Kidney capillary endothelial cell (primary cell): ENCODE data around the gene CPN2.

ENCODE experiments used
- DNase-seq: peaks from one replicate; pipeline ENCODE4 v3.0.0-alpha.2; 2018; ENCODE audit warnings: low spot score

Gene CPN2

DNA sequence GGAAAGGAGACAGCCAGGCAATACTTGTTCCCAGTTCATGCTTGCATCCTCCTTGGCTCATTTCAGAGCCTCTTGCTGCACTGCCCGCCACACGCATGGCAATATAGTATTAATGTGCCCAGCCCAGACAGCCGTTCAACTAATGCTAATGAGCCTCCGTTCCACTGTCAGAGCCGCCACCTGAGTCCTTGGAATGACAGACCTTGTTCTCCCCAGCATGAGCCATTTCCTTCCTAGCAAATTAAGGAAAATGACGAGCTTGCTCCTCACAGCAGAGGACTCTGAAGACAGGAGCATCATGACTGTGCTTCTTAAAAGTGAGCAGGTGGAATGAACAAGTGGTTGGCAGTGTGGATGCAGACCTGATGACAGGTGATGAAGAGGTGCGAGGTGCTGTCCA, 29.2 kb upstream of the CPN2 start:
- DNase-seq: peak; percentile 50

DNA sequence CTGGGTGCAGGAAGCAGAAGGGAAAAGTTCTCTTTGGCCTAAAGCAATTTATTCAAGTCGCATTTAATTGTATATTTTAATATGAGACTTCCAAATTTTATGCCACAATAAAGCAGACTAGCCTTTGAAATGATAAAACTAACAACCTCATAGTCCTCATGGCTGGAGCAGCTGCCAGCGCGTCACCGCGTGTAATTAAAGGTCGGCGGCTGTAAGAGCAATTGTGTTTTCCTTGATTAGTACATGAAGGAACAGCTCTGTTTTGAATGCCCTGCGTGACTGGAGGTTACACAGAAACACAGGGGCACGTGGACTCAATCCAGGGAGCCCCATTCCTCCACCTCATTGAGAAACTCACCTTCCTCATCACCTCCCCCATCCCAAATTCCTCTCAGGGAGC, 28.5 kb upstream of the CPN2 start:
- DNase-seq: no peak

DNA sequence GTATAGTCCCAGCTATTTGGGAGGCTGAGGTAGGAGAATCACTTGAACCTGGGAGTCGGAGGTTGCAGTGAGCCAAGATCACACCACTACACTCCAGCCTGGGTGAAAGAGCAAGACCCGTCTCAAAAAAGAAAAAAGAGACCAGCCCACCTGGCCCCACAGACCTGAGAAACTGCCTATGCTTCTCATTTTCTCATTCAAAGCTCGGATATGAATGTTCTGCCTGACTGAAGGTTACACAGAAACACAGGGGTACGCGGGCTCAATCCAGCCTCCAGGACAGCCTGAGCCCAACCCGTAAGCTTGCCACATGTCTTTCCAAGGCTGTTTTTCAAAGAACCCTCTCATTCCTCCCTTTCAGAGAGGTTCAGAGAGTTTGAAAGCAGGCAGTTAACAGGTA, 28.1 kb upstream of the CPN2 start:
- DNase-seq: no peak

DNA sequence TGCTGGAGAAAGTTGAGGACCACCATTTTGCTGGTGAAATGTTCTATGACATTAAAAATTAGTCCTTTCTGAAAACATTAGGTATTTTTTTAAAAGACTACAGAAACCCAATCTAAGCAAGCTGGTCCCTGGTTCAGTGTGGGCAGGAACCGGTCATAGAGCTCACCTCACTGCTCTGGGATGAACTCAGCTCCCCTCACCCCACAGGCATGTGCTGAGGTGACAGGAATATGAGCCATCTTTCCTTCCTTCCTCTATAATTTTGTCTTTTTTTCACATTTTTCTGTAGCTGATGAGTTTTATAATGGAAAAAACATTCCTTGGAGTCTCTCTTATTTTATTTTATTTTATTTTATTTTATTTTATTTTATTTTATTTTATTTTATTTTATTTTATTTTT, 26.6 kb upstream of the CPN2 start:
- no peak for DNase-seq

DNA sequence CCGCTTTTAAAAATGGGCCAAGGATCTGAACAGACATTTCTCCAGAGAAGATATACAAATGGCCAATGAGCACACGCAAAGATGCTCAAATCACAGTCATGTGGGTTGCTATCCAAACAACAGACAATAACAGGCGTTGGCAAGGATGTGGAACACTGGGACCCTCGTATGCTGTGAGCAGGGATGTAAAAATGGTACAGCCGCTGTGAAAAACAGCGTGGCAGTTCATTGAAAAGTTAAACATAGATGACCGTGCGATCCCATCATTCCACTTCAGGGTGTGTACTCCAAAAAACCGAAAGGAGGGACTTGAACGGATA, 25.1 kb upstream of the CPN2 start:
- no peak for DNase-seq

- peak; percentile 76 for DNase-seq
Observed at GRCh38 chr3:194375473-194376240, 24.5 kb upstream of the CPN2 start.

DNA sequence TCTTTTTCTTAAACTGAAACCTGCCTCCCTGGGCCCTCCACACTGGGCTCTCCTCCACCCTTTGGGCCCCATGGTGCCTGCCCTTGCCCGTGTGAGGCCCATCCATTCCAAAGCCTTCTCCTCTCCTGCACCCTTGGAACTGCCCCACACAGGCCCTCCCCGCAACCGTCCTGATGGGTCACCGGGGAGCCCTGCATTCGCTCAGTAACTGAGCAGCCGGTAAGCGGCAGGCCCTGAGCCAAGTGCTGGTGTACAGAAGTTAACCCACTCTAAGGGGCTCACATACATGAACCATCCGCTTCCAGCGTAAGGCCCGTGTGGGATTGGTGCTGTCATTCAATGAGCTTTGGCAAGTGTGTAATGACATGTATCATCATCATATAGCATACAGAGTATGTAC, 23.8 kb upstream of the CPN2 start:
- no peak for DNase-seq

DNA sequence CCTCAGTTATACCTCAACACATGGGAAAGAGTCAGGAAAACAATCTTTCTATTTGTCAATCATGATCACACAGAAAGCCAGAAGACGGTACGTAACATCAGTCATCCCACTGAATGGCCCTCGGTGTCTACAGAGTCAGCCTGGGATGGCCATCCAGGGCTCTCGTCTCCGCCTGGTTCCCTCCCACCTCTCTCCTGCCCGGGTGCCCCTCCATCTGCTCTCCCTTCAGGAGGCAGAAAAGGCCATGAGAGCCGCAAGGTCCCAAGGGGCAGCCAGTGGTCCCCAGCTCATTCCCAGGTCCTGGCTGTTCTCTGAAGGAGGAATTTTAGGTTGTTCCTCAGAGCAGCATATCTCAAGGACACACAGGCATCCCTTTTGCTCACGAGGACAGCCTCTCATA, 22.8 kb upstream of the CPN2 start:
- no peak for DNase-seq

GRCh38 chr3:194373028-194373427, 21.9 kb upstream of the CPN2 start:
- no peak for DNase-seq

DNA sequence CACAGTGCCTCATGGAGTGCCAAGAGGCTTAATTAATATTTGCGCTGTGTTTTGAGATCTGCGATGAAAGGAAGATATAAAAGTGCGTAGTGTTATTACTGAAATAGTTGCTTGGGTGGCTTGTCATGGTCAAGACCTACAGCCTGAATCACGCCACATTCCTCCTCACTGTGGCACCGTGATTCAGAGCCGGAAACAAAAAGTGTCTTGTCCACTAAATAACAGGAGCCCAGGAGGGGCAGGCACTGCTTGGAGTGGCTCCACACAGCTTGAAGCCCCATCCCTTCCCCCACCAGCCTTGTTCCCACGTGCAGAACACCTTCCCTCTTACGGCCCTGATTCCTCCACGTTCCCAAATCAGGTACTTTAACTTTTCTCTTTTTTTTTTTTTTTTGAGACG, 19.6 kb upstream of the CPN2 start:
- DNase-seq: no peak

- DNase-seq: peak; percentile 63
Observed at GRCh38 chr3:194369522-194370279, 18.6 kb upstream of the CPN2 start, which contains the start of gene LRRC15. Gene LRRC15, minus strand, starts transcription at chr3:194369743. Its CDS starts 8,700 bp downstream, at chr3:194361043.

GRCh38 chr3:194368918-194369317, 17.8 kb upstream of the CPN2 start:
- DNase-seq: no peak

GRCh38 chr3:194367992-194368841, 17.1 kb upstream of the CPN2 start:
- no peak for DNase-seq

DNA sequence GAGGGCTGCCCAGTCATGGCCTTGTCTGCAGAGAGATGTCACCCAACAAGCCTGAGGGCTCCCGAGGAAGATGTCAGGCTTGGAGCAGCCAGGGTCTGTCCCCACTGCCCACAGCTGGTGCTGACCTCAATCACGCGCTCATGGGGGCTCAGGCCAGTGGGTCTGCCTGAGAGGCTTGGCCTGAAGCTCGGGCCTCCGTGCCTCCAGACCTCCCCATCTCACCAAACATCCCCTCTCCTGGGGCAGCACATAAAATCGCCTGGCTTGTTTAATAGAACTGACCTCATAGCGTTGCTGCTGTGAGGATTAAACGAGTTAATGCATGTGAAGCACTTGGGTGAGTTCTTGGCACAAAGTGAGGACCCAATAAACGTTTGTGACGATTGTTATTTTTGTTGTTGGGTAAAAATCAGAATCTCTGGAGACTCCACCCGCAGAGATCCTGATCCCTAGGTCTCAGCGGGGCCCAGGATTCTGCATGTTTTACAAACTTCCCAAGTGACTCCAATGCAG, 14.9 kb upstream of the CPN2 start:
- DNase-seq: no peak

GRCh38 chr3:194365526-194365925, 14.4 kb upstream of the CPN2 start:
- no peak for DNase-seq

DNA sequence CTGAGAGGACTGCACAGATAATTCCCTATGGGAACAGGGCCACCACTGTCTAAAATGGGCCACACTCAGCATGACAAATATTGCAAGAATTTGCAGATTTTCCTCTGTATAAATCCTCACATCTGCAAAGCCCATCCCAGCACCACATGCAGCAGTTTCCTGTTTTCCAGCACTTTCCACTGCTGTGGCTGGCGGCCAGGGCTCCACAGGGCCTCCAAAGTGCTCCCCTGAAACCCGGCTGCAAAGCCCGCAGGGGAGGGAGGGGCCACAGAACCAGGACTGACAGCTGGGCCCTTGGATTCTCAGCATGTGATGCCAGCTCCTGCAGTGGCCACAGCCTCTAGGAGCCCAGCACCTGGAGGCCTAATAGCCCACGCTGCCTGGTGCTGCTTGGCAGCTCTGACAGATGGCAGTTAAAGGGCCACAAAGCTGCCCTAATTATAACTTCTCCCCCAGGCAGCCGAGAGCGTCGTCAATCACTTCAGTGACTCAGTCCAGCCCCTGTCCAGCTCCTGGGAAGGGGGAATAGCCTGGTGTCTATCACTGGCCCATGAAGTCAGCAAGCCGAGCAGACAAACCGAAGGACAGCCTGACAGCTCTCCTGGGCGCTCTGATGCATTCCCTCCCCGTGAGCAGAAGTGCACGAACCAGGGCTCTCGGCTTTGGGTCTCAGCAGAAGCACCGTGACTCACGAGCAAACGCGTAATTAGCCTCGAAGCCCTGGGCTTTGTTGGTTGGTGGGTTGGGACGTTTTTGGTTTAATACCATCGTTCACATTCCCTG, 13.7 kb upstream of the CPN2 start:
- DNase-seq: no peak

DNA sequence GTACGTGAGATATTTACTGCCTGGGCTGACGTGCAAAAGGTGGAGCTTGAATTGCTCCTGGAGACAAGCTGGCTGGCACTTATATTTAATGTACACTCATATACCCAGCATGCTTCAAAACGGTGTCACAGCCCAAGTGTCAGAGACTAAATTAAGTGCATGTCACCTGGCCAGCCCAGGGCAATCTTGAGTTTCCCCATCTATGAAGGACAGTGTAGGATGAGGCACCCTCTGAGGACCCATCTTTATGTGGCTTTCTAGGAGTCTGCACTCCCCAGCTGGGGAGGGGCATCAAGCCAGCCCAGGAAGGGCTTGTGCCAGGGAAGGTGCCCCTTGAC, 13.2 kb upstream of the CPN2 start:
- no peak for DNase-seq

- no peak for DNase-seq
Observed at GRCh38 chr3:194360568-194360967, 9.4 kb upstream of the CPN2 start.

- no peak for DNase-seq
Observed at GRCh38 chr3:194357681-194358080, 6.6 kb upstream of the CPN2 start.

GRCh38 chr3:194355379-194355778, 4.3 kb upstream of the CPN2 start:
- DNase-seq: no peak

DNA sequence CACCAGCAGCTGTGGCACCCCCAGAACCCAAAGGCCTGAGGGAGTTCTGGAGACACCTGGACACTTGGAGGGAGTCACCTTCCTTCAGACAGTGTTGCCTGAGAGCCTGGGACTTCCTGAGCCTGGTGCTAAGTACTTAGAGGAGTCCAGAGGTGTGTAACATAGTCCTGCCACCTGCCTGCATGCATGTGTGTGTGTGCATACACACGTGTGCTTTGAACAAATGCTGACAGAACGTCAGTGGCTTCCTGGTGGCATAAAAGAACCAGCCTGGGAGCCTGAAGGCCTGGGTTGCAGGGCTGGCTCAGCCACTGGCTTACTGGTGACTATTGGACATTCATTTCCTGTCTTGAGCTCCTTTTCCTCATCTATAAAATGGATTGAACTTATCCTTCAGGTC, 3.2 kb upstream of the CPN2 start:
- DNase-seq: no peak

DNA sequence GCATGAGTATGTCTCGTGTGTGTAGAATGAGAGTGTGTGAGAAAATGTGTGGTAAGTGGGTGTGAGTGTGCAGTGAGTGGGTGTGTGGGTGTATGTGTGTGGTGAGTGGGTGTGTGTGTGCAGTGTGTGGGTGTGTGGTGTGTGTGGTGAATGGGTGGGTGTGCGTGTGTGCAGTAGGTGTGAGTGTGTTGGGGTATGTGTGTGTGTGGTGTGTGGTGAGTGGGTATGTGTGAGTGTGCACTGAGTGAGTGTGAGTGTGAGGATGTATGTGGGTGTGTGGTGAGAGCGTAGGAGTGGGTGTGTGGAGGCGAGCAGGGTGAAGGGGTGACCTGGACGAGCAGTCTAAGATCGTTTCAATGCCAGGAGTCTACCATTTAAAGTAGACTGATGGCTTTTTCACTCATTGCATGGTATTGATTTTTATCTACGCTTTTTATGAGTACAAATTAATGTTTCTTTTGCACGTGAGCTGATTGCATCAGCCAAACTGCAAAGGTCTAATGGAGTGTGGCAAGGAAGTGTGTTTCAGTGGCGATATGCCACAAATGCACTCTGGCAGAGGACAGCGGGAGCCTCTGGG, 1.6 kb upstream of the CPN2 start:
- no peak for DNase-seq
